Measurements from ENCODE around the gene TACC2.

The TACC2 gene

GRCh38 chr10:122084286-122085041 lies 95.5 kb downstream of the TACC2 start:
- Histone ChIP-seq H3K36me3 (ENCODE audit: control insufficient read depth, insufficient read depth, low read length) (no peaks in the 10 kb centered on the region), H3K27me3 (replicated peaks; ENCODE audit: control insufficient read depth, insufficient read depth, low read length) (no peaks in the 10 kb centered on the region; the same call in 1 of the 2 replicates), H3K4me3 (replicated peaks; ENCODE audit: low read depth, low read length) (no peak overlapping the region)
- DNase-seq (ENCODE audit: extremely low read depth, insufficient read length), result no peak
- no peak for TF ChIP-seq CTCF (IDR thresholded peaks at IDR 0.05; ENCODE audit: insufficient read depth, low read length, poor library complexity, severe bottlenecking)

- Histone ChIP-seq H3K4me3 (replicated peaks; ENCODE audit: low read depth, low read length) (no peak overlapping the region), H3K36me3 (ENCODE audit: control insufficient read depth, insufficient read depth, low read length) (no peaks in the 10 kb centered on the region), H3K27me3 (replicated peaks; ENCODE audit: control insufficient read depth, insufficient read depth, low read length) (no peaks in the 10 kb centered on the region; the same call in 1 of the 2 replicates)
- no peak for TF ChIP-seq CTCF (IDR thresholded peaks at IDR 0.05; ENCODE audit: insufficient read depth, low read length, poor library complexity, severe bottlenecking)
- no peak for DNase-seq (ENCODE audit: extremely low read depth, insufficient read length)
Measured at GRCh38 chr10:122085423-122085911, 96.5 kb downstream of the TACC2 start.

GRCh38 chr10:122086416-122087240 lies 97.7 kb downstream of the TACC2 start:
- Histone ChIP-seq H3K27me3 (replicated peaks; ENCODE audit: control insufficient read depth, insufficient read depth, low read length) (no peaks in the 10 kb centered on the region; the same call in 1 of the 2 replicates), H3K36me3 (ENCODE audit: control insufficient read depth, insufficient read depth, low read length) (no peaks in the 10 kb centered on the region), H3K4me3 (replicated peaks; ENCODE audit: low read depth, low read length) (no peak overlapping the region)
- DNase-seq (ENCODE audit: extremely low read depth, insufficient read length), result no peak
- TF ChIP-seq CTCF (IDR thresholded peaks at IDR 0.05; ENCODE audit: insufficient read depth, low read length, poor library complexity, severe bottlenecking), result no peak

DNA sequence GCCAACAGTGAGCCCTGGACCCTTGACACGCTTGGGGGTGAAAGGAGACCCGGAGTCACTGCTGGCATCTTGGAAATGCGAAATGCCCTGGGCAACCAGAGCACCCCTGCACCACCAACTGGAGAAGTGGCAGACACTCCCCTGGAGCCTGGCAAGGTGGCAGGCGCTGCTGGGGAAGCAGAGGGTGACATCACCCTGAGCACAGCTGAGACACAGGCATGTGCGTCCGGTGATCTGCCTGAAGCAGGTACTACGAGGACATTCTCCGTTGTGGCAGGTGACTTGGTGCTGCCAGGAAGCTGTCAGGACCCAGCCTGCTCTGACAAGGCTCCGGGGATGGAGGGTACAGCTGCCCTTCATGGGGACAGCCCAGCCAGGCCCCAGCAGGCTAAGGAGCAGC lies 98.5 kb downstream of the TACC2 start:
- Histone ChIP-seq H3K27me3 (replicated peaks; ENCODE audit: control insufficient read depth, insufficient read depth, low read length) (no peaks in the 10 kb centered on the region; the same call in 1 of the 2 replicates), H3K36me3 (ENCODE audit: control insufficient read depth, insufficient read depth, low read length) (no peaks in the 10 kb centered on the region), H3K4me3 (replicated peaks; ENCODE audit: low read depth, low read length) (no peak overlapping the region)
- no peak for DNase-seq (ENCODE audit: extremely low read depth, insufficient read length)
- no peak for TF ChIP-seq CTCF (IDR thresholded peaks at IDR 0.05; ENCODE audit: insufficient read depth, low read length, poor library complexity, severe bottlenecking)

DNA sequence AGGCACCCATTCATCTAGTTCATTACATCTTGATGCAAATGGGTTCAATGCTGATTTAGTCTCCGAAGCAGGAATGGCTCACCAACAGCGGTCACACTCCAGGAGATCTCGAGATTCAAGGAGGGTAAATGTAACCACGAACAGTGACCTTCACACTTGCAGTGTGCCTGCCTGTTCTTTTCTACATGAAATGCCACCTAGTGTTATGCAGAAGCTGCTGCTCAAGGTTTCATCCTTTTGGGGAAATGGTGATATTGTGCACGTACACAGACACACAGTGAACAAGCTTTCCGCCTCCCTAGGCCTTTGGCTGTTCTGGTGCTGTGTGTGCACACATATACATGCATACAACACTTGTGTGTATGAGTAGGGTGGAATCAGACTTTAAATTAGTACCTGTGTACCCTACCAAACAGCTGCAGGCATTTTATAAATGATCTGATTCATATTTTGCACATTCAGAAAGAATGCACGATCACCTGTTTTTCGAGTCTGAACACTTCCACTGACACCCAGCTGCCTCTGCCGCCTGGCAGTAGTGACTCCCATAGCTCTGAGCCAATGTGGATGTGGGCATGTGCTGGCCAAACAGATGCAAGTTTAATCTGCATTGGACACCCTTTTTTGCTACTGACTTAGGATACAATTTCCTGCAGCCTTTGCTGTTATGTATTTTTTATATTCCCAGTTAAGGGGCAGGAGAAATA lies 100.5 kb downstream of the TACC2 start:
- Histone ChIP-seq H3K27me3 (replicated peaks; ENCODE audit: control insufficient read depth, insufficient read depth, low read length) (no peaks in the 10 kb centered on the region; the same call in 1 of the 2 replicates), H3K4me3 (replicated peaks; ENCODE audit: low read depth, low read length) (no peak overlapping the region), H3K36me3 (ENCODE audit: control insufficient read depth, insufficient read depth, low read length) (no peaks in the 10 kb centered on the region)
- DNase-seq (ENCODE audit: extremely low read depth, insufficient read length), result no peak
- TF ChIP-seq CTCF (IDR thresholded peaks at IDR 0.05; ENCODE audit: insufficient read depth, low read length, poor library complexity, severe bottlenecking), result no peak
